ENCODE measurements around the gene DPEP2. TPM values are rescaled to one million over a fixed set of nuclear protein-coding genes. Genes with fewer than 3 reads are reported as not detected.
"Not testable (repeated sequence)": the region's sequence is repeated elsewhere in the genome, so short reads cannot be mapped to it uniquely, and the experiment has no call there.

The DPEP2 gene
- total RNA-seq, 2 experiments from 2014 or later: 3.2 to 3.8 TPM

- DNase-seq (no peak), ATAC-seq (no peak)
- ChIA-PET POLR2A (no interaction called here), CTCF (interaction anchor here (0.6 to 0.8 kb wide), 3 partner anchors 10 to 65 kb away, joined by 3 to 4 read pairs (median 3); no protein-coding TSS in a partner anchor)
- Mint-ChIP-seq H3K36me3 (ENCODE audit: low read depth) (no peaks in the 10 kb centered on the region), H3K4me3 (no peak overlapping the region), H3K9me3 (ENCODE audit: low read depth) (no peaks in the 10 kb centered on the region), H3K4me1 (no peaks in the 10 kb centered on the region), H3K27me3 (no peaks in the 10 kb centered on the region), H3K27ac (no peak overlapping the region)
- intact Hi-C loops (cut with DNase I, micrococcal nuclease): no loop called here
These were observed 23.8 kb downstream of the DPEP2 start for GRCh38 chr16:67975321-67976105.

DNA sequence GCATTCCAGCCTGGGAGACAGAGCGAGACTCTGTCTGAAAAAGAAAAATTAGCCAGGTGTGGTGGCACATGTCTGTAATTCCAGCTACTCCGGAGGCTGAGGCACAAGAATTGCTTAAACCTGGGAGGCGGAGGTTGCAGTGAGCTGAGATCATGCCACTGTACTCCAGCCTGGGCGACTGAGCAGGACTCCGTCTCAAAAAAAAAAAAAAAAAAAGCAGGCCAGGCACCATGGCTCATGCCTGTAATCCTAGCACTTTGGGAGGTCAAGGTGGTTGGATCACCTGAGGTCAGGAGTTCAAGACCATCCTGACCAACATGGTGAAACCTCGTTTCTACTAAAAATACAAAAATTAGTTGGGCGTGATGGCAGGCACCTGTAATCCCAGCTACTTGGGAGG is 27.0 kb downstream of the DPEP2 start:
- H3K9me3 Mint-ChIP-seq (ENCODE audit: low read depth); ATAC-seq; H3K27me3 Mint-ChIP-seq; H3K4me3 Mint-ChIP-seq; H3K27ac Mint-ChIP-seq; intact Hi-C loops (cut with DNase I, micrococcal nuclease); H3K36me3 Mint-ChIP-seq (ENCODE audit: low read depth); H3K4me1 Mint-ChIP-seq; DNase-seq; POLR2A ChIA-PET: not testable (repeated sequence)
- CTCF ChIA-PET: interaction anchor here (1.1 kb wide), 1 partner anchor 302 kb away, joined by 3 read pairs; no protein-coding TSS in a partner anchor

DNA sequence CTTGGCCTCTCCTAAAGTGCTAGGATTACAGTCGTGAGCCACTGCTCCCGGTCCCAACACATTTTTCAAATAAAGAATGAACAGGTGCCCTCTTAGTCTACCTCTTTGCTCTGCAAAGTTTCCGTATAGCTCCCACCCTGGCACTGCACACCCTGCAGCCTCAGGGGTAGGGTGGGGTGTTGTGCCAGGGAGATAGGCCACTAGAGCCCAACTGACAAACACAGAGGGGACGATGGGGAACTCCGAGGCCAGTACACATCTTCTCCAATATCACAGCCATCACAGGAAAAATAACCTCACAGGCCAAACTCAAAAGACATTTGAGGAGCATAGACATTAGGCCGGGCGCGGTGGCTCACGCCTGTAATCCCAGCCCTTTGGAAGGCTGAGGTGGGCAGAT is 28.2 kb downstream of the DPEP2 start:
- Mint-ChIP-seq H3K9me3 (ENCODE audit: low read depth) (no peaks in the 10 kb centered on the region), H3K4me3 (no peak overlapping the region)

DNA sequence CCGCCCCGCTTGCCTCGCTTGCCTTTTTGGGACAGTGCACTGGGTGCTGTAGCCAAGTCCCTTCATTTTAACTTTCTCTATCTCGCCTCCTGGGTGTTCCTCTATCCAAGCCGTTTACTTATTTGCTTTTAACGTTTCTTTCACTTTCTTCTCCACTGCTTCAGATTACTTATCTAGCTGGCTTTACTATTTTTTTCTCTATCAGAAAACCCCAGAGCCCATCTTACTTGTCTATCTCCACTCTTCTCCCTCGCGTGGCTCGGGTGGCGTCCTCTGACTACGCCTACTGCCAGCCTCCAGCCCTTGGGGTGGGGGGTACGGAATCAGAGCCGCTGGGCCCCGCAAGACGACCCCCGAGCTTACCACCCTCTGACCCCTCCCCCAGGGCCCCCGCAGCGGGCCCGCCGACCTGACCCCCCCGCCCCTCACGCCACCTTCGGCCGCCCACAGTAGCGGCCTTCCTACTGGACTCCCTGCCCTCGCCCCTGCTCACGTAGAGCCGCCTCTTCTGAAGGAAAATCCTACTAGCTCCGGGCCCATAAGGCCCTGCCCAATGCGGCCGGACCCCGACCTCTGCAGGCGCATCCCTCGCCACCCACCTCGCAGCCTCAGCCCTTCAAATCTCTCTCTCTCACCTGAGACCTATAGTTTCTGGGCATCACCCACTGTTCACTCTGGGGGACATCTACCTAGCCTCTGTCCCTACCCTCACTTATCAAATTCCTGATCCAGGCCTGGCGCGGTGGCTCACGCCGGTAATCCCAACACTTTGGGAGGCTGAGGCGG is 29.8 kb downstream of the DPEP2 start:
- H3K4me1 Mint-ChIP-seq: peaks cover 14% of the 10 kb centered on the region
- no peak for DNase-seq
- peak overlapping the region; percentile 84 for H3K4me3 Mint-ChIP-seq
- no peak for ATAC-seq
- no peaks in the 10 kb centered on the region for H3K9me3 Mint-ChIP-seq (ENCODE audit: low read depth)
- intact Hi-C loops (cut with DNase I, micrococcal nuclease): loop anchor here (2.0 kb wide), 3 partner anchors 33 to 123 kb away; partner anchors contain the start of genes CENPT (in 1 of the 2), NUTF2 (in 1 of the 2) and PSMB10 (in 1 of the 2)
- peak overlapping the region; percentile 74 for H3K27ac Mint-ChIP-seq
- ChIA-PET POLR2A (interaction anchor here (0.5 to 1.0 kb wide), 3 partner anchors 31 to 66 kb away, joined by 5 to 12 read pairs (median 6); no protein-coding TSS in a partner anchor), CTCF (interaction anchor here (0.5 to 1.2 kb wide), 4 partner anchors 37 to 488 kb away, joined by 3 to 6 read pairs (median 3); no protein-coding TSS in a partner anchor)
- H3K36me3 Mint-ChIP-seq (ENCODE audit: low read depth): no peaks in the 10 kb centered on the region
- no peaks in the 10 kb centered on the region for H3K27me3 Mint-ChIP-seq

More for the DNA sequence above, 28.2 kb downstream of the DPEP2 start:
- intact Hi-C loops (cut with DNase I, micrococcal nuclease): no loop called here
- no peaks in the 10 kb centered on the region for H3K36me3 Mint-ChIP-seq (ENCODE audit: low read depth)
- no peaks in the 10 kb centered on the region for H3K27me3 Mint-ChIP-seq
- H3K27ac Mint-ChIP-seq: no peak overlapping the region
- DNase-seq (no peak), ATAC-seq (no peak)
- ChIA-PET CTCF (interaction anchor here (0.9 kb wide), 1 partner anchor 130 kb away, joined by 4 read pairs; no protein-coding TSS in a partner anchor), POLR2A (no interaction called here)
- H3K4me1 Mint-ChIP-seq: peaks cover 14% of the 10 kb centered on the region

DNA sequence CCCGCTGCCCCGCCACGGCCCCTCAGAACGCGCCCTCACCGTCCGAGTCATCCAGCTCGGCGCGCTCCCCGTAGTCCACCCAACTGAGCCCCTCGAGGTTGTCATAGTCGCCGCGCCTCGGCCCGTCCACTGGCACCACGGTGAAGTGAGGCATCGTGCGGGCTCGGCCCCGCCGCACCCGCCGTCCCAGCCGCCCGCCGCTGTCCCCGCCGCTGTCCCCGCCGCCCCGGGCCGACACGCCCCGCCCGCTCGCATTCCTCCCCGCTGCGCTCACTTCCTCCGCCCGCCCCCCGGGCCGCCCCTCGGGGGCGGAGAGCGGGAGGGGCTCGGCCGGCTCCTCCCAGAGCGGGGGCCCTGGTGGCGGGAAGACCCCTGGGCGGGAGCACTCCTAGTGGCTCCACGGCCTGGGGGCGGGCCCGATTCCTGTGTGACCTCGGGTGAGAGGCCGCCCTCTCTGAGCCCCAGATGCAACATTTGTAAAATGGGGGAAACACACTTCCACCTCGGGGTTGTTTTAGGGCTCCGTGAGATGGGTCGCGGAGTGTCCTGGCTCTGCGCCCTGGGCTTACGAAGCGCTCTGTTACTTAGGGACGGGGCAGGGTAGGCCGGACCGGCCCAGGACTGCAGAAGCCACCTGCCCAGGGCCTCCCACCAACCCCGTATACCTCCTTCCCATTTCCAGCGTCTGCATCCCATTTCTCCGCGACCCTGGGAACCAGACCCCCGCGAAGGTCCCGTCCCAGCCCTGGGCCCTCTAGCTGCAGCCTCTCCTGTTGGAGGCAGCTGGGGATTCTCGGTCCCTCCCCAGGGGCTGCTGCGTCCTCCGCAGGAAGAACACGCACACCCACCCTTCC is 30.7 kb downstream of the DPEP2 start, which contains the start of gene SLC12A4:
TSS of gene SLC12A4 (minus strand) at position 238 of the 854 bp plus-strand sequence. CDS start at position 154, 84 bp downstream.
- Mint-ChIP-seq H3K9me3 (ENCODE audit: low read depth) (no peaks in the 10 kb centered on the region), H3K36me3 (ENCODE audit: low read depth) (no peaks in the 10 kb centered on the region), H3K4me3 (peak within 1 kb of the TSS; percentile 84), H3K4me1 (peaks cover 14% of the 10 kb centered on the region), H3K27ac (peak within 1 kb of the TSS; percentile 80), H3K27me3 (no peaks in the 10 kb centered on the region)
- peak; percentile 94 for DNase-seq
- ATAC-seq: peak; percentile 90
- CTCF ChIA-PET: interaction anchor here (0.5 to 1.2 kb wide), 2 partner anchors 372 to 487 kb away, joined by 3 to 6 read pairs; no protein-coding TSS in a partner anchor
- intact Hi-C loops (cut with DNase I, micrococcal nuclease): loop anchor here (1.0 to 2.0 kb wide), 14 partner anchors 25 to 480 kb away; partner anchors contain the start of genes PSKH1 (in 2 of the 2), PSMB10 (in 2 of the 2), ACD (in 1 of the 2) and CENPT (in 1 of the 2)
- POLR2A ChIA-PET: interaction anchor here (0.5 kb wide), 1 partner anchor 37 kb away, joined by 6 read pairs; no protein-coding TSS in a partner anchor

DNA sequence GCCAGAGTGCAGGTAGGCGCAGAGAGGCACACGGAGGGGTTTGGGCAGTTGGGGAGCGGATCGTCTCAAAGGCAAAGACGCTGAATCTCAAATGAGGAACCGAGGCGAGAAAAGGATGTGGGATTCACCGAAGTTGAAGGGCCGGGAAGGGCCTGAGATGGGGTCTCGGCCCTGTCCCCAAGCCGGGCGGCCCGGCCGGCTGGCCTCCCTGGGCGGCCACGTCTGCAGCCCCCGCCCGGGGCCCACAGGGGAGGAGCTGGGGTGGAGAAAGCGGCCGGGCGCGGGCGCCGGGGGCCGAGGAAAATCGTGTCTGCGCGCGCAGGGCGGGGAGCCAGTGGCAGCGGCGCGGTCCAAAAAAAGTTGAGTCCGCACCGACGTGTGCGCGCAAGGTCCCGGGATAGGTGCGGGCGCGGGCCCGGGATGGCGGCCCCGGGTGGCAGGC is 31.3 kb downstream of the DPEP2 start:
- Mint-ChIP-seq H3K4me1 (peaks cover 14% of the 10 kb centered on the region), H3K36me3 (ENCODE audit: low read depth) (no peaks in the 10 kb centered on the region), H3K27ac (peak overlapping the region; percentile 80), H3K4me3 (peak overlapping the region; percentile 84), H3K27me3 (no peaks in the 10 kb centered on the region), H3K9me3 (ENCODE audit: low read depth) (no peaks in the 10 kb centered on the region)
- ChIA-PET POLR2A (no interaction called here), CTCF (interaction anchor here (0.7 kb wide), 1 partner anchor 13 kb away, joined by 3 read pairs; no protein-coding TSS in a partner anchor)
- intact Hi-C loops (cut with DNase I, micrococcal nuclease): loop anchor here (1.0 to 2.0 kb wide), 14 partner anchors 25 to 480 kb away; partner anchors contain the start of genes PSKH1 (in 2 of the 2), PSMB10 (in 2 of the 2), ACD (in 1 of the 2) and CENPT (in 1 of the 2)
- ATAC-seq (peak; percentile 10), DNase-seq (peak; percentile 63)

DNA sequence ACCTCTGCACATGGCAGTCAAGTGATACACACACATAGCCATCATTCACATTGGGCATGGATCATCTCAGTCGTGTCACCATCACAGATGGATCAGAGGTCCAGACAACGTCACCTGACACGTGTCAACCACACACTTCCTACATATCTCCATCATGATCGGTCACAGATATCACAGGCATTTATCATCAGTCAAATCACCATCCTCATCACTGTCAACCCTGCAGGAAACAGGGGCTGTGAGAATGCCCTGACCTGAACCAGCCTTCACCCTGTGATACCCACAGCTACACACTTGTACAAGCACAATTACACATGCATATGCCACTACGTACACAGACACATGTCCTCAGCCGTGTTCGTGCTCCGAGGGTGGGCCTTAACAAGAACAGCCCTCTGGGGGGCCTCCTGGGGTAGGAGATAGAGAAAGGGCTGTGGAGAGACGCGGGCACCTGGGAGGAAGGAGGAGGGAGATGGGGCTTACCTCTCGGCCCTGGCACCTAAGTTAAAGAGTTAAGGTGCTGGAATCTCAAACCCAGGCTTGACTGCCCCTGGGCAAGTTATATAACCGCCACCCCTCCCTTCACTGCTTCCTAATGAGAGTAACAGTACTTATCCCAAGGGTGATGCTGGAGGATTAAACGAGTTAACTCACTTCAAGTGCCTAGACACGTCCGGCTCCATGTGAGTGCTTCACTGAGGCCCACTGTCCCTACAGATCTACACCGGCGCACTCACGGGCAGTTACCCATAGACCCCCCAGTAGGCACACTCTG is 31.9 kb downstream of the DPEP2 start:
- no peaks in the 10 kb centered on the region for H3K9me3 Mint-ChIP-seq (ENCODE audit: low read depth)
- H3K36me3 Mint-ChIP-seq (ENCODE audit: low read depth): no peaks in the 10 kb centered on the region
- H3K4me3 Mint-ChIP-seq: peak overlapping the region; percentile 84
- CTCF ChIA-PET: interaction anchor here (0.7 to 1.9 kb wide), 3 partner anchors 13 to 73 kb away, joined by 3 to 7 read pairs (median 3); no protein-coding TSS in a partner anchor
- intact Hi-C loops (cut with DNase I, micrococcal nuclease): no loop called here
- H3K27me3 Mint-ChIP-seq: no peaks in the 10 kb centered on the region
- peak; percentile 20 for ATAC-seq
- peak; percentile 44 for DNase-seq
- peak overlapping the region; percentile 80 for H3K27ac Mint-ChIP-seq
- POLR2A ChIA-PET: no interaction called here
- peaks cover 14% of the 10 kb centered on the region for H3K4me1 Mint-ChIP-seq

GRCh38 chr16:67966549-67967182 is 32.6 kb downstream of the DPEP2 start:
- intact Hi-C loops (cut with DNase I, micrococcal nuclease): no loop called here
- DNase-seq (no peak), ATAC-seq (no peak)
- POLR2A ChIA-PET: interaction anchor here (0.7 kb wide), 1 partner anchor 27 kb away, joined by 3 read pairs; no protein-coding TSS in a partner anchor
- CTCF ChIA-PET: interaction anchor here (1.0 to 1.9 kb wide), 3 partner anchors 15 to 74 kb away, joined by 3 to 7 read pairs (median 3); no protein-coding TSS in a partner anchor
- no peaks in the 10 kb centered on the region for H3K27me3 Mint-ChIP-seq
- no peaks in the 10 kb centered on the region for H3K9me3 Mint-ChIP-seq (ENCODE audit: low read depth)
- H3K27ac Mint-ChIP-seq: no peak overlapping the region
- H3K36me3 Mint-ChIP-seq (ENCODE audit: low read depth): peaks cover 6% of the 10 kb centered on the region
- H3K4me3 Mint-ChIP-seq: peak overlapping the region; percentile 84
- peaks cover 14% of the 10 kb centered on the region for H3K4me1 Mint-ChIP-seq

DNA sequence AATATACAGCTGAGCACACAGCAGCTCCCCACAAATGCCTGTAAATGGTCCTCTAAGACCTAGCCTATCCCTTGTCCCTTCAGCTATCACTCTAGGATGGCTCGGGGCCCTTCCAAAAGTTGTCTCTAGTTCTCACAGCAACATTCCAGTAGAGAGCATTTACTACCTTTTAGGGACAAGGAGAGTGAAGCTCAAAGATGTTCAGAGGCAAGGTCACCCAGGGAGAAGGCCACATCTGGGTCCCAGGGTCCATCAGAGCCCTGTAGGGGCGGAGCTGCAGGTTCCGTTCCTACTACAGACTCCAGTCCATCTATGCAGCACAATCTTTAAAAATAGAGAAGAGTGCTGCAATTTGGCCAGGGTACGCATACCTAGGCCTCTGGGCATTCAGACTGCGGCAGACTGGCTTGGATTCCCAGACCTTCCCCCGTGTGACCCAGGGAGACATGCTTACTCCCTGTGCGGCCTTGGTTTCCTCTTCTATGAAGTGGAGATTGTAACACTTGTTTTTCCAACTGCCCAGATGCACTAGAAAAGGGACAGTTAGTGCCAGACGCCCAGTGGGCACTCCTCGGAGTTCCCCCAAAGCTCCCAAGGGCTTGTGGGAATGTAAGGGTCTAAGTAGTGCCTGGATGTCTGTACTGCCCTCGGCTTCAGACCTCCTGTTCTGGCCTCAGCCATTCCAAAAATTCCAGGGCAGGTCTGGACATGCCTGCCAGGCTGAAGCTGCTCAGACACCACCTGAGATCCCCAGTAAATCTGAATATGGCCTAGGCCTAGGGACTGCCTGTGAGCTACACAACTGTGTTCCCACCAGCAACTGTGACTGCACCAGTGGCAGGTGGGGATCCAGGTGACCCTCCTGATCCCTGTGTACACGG is 33.4 kb downstream of the DPEP2 start:
- ChIA-PET CTCF (interaction anchor here (0.5 to 1.9 kb wide), 5 partner anchors 9 to 75 kb away, joined by 3 to 7 read pairs (median 3); no protein-coding TSS in a partner anchor), POLR2A (interaction anchor here (0.7 kb wide), 1 partner anchor 26 kb away, joined by 3 read pairs; no protein-coding TSS in a partner anchor)
- H3K27me3 Mint-ChIP-seq: no peaks in the 10 kb centered on the region
- ATAC-seq (no peak), DNase-seq (no peak)
- peaks cover 14% of the 10 kb centered on the region for H3K4me1 Mint-ChIP-seq
- H3K27ac Mint-ChIP-seq: no peak overlapping the region
- intact Hi-C loops (cut with DNase I, micrococcal nuclease): no loop called here
- H3K36me3 Mint-ChIP-seq (ENCODE audit: low read depth): peaks cover 8% of the 10 kb centered on the region
- no peaks in the 10 kb centered on the region for H3K9me3 Mint-ChIP-seq (ENCODE audit: low read depth)
- no peak overlapping the region for H3K4me3 Mint-ChIP-seq
